KBM-7 (cell line): Measurements from ENCODE around the gene CACNA1E.
A peak's percentile ranks its signal among the peaks of the same experiment; 100 is the strongest.

ENCODE experiments used
- DNase-seq: peaks from one replicate; pipeline ENCODE4 v3.0.0-alpha.2; 2015
- in situ Hi-C: fragments of 300-500 bp; cut with MboI; formaldehyde crosslinking; loops from 2 replicates; pipeline ENCODE4 v1.14.3; 2020; ENCODE audit warnings: low sequenced_read_pairs, low pct_unique_long_range_greater_than_20kb, mixed read lengths

Gene CACNA1E

GRCh38 chr1:181482001-181482430, 1.3 kb upstream of the CACNA1E start:
- in situ Hi-C loops: loop anchor here (25.0 kb wide), 1 partner anchor 580 kb away; the partner anchor contains the start of gene ZNF648
- no peak for DNase-seq

- in situ Hi-C loops: loop anchor here (25.0 kb wide), 1 partner anchor 580 kb away; the partner anchor contains the start of gene ZNF648
- peak; percentile 26 for DNase-seq
These were observed 614 bp upstream of the CACNA1E start for GRCh38 chr1:181482521-181483284.

GRCh38 chr1:181484821-181485220, 1.5 kb downstream of the CACNA1E start:
- no peak for DNase-seq
- in situ Hi-C loops: loop anchor here (25.0 kb wide), 1 partner anchor 577 kb away; the partner anchor contains the start of gene ZNF648

- DNase-seq: no peak
- in situ Hi-C loops: loop anchor here (25.0 kb wide), 1 partner anchor 577 kb away; the partner anchor contains the start of gene ZNF648
These were observed 2.2 kb downstream of the CACNA1E start for GRCh38 chr1:181485287-181486097.

- in situ Hi-C loops: loop anchor here (25.0 kb wide), 1 partner anchor 576 kb away; the partner anchor contains the start of gene ZNF648
- no peak for DNase-seq
These were observed 2.7 kb downstream of the CACNA1E start for GRCh38 chr1:181486098-181486420.

- in situ Hi-C loops: loop anchor here (25.0 kb wide), 1 partner anchor 573 kb away; the partner anchor contains the start of gene ZNF648
- no peak for DNase-seq
These were observed 5.5 kb downstream of the CACNA1E start for GRCh38 chr1:181488866-181489265.

- in situ Hi-C loops: loop anchor here (25.0 kb wide), 1 partner anchor 572 kb away; the partner anchor contains the start of gene ZNF648
- DNase-seq: no peak
These were observed 7.0 kb downstream of the CACNA1E start for GRCh38 chr1:181490276-181490675.

GRCh38 chr1:181490740-181491712, 7.7 kb downstream of the CACNA1E start:
- in situ Hi-C loops: loop anchor here (25.0 kb wide), 1 partner anchor 571 kb away; the partner anchor contains the start of gene ZNF648
- DNase-seq: no peak

GRCh38 chr1:181493166-181493565, 9.8 kb downstream of the CACNA1E start:
- in situ Hi-C loops: loop anchor here (25.0 kb wide), 1 partner anchor 569 kb away; the partner anchor contains the start of gene ZNF648
- no peak for DNase-seq

GRCh38 chr1:181493885-181494284, 10.6 kb downstream of the CACNA1E start:
- DNase-seq: no peak
- in situ Hi-C loops: loop anchor here (25.0 kb wide), 1 partner anchor 568 kb away; the partner anchor contains the start of gene ZNF648

GRCh38 chr1:181496759-181497158, 13.4 kb downstream of the CACNA1E start:
- in situ Hi-C loops: loop anchor here (25.0 kb wide), 1 partner anchor 566 kb away; the partner anchor contains the start of gene ZNF648
- no peak for DNase-seq

- in situ Hi-C loops: loop anchor here (25.0 kb wide), 1 partner anchor 564 kb away; the partner anchor contains the start of gene ZNF648
These were observed 14.6 kb downstream of the CACNA1E start for GRCh38 chr1:181497870-181498269.

GRCh38 chr1:181499825-181500224, 16.5 kb downstream of the CACNA1E start:
- DNase-seq: no peak

More at GRCh38 chr1:181497870-181498269, 14.6 kb downstream of the CACNA1E start:
- no peak for DNase-seq

GRCh38 chr1:181500636-181501035, 17.3 kb downstream of the CACNA1E start:
- DNase-seq: no peak

More at GRCh38 chr1:181499825-181500224, 16.5 kb downstream of the CACNA1E start:
- in situ Hi-C loops: loop anchor here (25.0 kb wide), 1 partner anchor 562 kb away; the partner anchor contains the start of gene ZNF648

GRCh38 chr1:181501612-181502011, 18.3 kb downstream of the CACNA1E start:
- in situ Hi-C loops: no loop called here

More at GRCh38 chr1:181500636-181501035, 17.3 kb downstream of the CACNA1E start:
- in situ Hi-C loops: no loop called here

GRCh38 chr1:181503171-181503810, 20.0 kb downstream of the CACNA1E start:
- no peak for DNase-seq
- in situ Hi-C loops: no loop called here

More at GRCh38 chr1:181501612-181502011, 18.3 kb downstream of the CACNA1E start:
- no peak for DNase-seq

GRCh38 chr1:181504399-181504842, 21.1 kb downstream of the CACNA1E start:
- in situ Hi-C loops: no loop called here
- peak; percentile 24 for DNase-seq
